ENCODE data around the gene ANTXR2. TPM values are rescaled to one million over a fixed set of nuclear protein-coding genes. Genes with fewer than 3 reads are reported as not detected.

The ANTXR2 gene
- total RNA-seq, 1 donor from 2014 or later: 46.9 TPM

DNA sequence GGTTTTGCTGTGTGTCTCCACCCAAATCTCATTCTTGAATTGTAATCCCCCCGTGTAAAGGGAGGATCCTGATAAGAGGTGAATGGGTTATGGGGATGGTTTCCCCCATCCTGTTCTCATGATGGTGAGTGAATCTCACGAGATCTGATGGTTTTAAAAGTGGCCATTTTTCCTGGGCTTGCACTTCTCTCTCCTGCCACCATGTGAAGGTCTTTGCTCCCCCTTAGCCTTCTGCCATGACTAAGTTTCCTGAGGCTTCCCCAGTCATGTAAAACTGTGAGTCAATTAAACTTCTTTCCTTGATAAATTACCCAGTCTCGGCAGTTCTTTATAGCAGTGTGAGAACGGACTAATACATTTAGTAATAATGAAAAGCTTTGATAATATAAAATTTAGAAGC, 46.9 kb downstream of the ANTXR2 start:
- H3K4me3 Mint-ChIP-seq (ENCODE audit: low read depth): no peak overlapping the region
- no peaks in the 10 kb centered on the region for H3K4me1 Mint-ChIP-seq (ENCODE audit: low read depth)
- H3K36me3 Mint-ChIP-seq (ENCODE audit: insufficient read depth): peaks cover 18% of the 10 kb centered on the region
- no peak for DNase-seq (ENCODE audit: low spot score, unreplicated experiment)
- H3K27me3 Mint-ChIP-seq: no peaks in the 10 kb centered on the region
- H3K27ac Mint-ChIP-seq: no peak overlapping the region
- TF ChIP-seq, protein P1, sequence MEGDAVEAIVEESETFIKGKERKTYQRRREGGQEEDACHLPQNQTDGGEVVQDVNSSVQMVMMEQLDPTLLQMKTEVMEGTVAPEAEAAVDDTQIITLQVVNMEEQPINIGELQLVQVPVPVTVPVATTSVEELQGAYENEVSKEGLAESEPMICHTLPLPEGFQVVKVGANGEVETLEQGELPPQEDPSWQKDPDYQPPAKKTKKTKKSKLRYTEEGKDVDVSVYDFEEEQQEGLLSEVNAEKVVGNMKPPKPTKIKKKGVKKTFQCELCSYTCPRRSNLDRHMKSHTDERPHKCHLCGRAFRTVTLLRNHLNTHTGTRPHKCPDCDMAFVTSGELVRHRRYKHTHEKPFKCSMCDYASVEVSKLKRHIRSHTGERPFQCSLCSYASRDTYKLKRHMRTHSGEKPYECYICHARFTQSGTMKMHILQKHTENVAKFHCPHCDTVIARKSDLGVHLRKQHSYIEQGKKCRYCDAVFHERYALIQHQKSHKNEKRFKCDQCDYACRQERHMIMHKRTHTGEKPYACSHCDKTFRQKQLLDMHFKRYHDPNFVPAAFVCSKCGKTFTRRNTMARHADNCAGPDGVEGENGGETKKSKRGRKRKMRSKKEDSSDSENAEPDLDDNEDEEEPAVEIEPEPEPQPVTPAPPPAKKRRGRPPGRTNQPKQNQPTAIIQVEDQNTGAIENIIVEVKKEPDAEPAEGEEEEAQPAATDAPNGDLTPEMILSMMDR (IDR thresholded peaks at IDR 0.05; ENCODE audit: unreplicated experiment): no peak
- H3K9me3 Mint-ChIP-seq (ENCODE audit: low read depth): no peaks in the 10 kb centered on the region

DNA sequence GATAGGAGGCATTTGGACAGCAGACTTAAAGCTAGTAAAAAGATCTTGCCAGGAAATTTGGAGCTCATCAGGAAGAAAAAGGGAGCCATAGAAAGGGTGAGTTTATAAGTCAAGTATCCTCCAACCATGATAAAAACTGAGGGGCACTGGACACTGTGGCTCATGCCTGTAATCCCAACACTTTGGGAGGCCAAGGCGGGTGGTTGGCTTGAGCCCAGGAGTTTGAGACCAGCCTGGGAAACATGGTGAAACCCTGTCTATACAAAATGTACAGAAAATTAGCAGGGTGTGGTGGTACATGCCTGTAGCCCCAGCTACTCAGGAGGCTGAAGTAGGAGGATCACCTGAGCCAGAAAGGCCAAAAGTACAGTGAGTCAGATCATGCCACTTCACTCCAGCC, 48.7 kb downstream of the ANTXR2 start:
- Mint-ChIP-seq H3K27ac (no peak overlapping the region), H3K27me3 (no peaks in the 10 kb centered on the region), H3K4me3 (ENCODE audit: low read depth) (no peak overlapping the region), H3K9me3 (ENCODE audit: low read depth) (no peaks in the 10 kb centered on the region), H3K36me3 (ENCODE audit: insufficient read depth) (peaks cover 16% of the 10 kb centered on the region), H3K4me1 (ENCODE audit: low read depth) (no peaks in the 10 kb centered on the region)
- TF ChIP-seq, protein P1 (IDR thresholded peaks at IDR 0.05; ENCODE audit: unreplicated experiment): no peak
- DNase-seq (ENCODE audit: low spot score, unreplicated experiment): no peak

DNA sequence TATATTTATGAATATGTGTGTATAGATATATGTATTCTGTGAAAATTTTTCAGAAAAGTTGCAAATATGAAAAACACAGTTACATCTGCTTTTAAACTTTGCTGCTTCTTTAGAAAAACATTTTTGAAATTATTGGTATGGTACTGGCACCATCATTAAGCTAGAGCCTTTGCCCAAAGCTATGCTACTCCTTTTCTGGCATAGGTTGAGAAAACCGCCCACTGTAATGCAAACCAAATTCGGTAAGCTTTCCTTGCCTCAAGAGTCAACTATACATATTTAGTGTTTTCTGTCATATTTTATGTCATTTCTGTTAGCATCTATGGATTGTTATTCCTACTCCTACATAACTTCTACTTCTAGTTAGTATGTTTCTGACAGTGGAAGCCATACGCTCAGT, 50.7 kb downstream of the ANTXR2 start:
- TF ChIP-seq, protein P1 (IDR thresholded peaks at IDR 0.05; ENCODE audit: unreplicated experiment): no peak
- Mint-ChIP-seq H3K4me1 (ENCODE audit: low read depth) (no peaks in the 10 kb centered on the region), H3K36me3 (ENCODE audit: insufficient read depth) (peaks cover 18% of the 10 kb centered on the region), H3K27ac (no peak overlapping the region), H3K4me3 (ENCODE audit: low read depth) (no peak overlapping the region), H3K27me3 (no peaks in the 10 kb centered on the region), H3K9me3 (ENCODE audit: low read depth) (no peaks in the 10 kb centered on the region)
- DNase-seq (ENCODE audit: low spot score, unreplicated experiment): no peak

DNA sequence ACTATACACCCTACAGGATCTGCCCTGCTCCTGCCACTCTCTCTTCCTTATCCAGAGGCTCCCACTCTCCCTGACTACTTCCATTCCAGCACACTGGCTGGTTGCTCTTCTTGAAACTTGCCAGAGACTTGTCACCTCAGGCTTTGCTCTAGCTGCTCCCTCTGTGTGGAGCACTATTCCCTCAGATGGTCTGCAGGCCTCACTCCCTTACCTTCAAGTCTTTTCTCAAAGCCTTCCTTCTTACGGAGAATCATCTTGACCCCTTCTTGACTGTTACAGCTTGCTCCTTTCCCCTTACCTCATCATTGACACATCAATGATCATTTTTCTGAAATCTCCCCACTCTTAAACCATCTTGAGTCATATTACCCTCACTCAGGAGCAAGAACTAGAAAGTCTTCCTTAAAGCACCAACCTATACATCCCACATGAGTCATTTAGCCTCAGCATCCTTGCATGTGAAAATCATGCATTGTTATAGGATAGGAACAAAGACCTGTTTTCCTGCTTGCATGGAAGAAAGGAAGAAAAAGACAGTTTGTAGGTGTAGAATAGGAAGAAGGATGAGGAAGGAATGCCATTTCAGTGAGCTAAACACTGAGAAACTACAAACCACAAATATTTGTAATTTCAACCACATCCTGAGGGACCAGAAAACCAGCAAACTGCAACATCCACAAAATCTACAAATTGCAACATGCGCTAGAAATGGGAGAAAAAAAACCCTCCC, 55.7 kb downstream of the ANTXR2 start:
- TF ChIP-seq, protein P1 (IDR thresholded peaks at IDR 0.05; ENCODE audit: unreplicated experiment): no peak
- H3K4me1 Mint-ChIP-seq (ENCODE audit: low read depth): no peaks in the 10 kb centered on the region
- DNase-seq (ENCODE audit: low spot score, unreplicated experiment): no peak
- H3K27ac Mint-ChIP-seq: no peak overlapping the region
- H3K9me3 Mint-ChIP-seq (ENCODE audit: low read depth): no peaks in the 10 kb centered on the region
- no peak overlapping the region for H3K4me3 Mint-ChIP-seq (ENCODE audit: low read depth)
- no peaks in the 10 kb centered on the region for H3K27me3 Mint-ChIP-seq
- H3K36me3 Mint-ChIP-seq (ENCODE audit: insufficient read depth): peaks cover 11% of the 10 kb centered on the region

DNA sequence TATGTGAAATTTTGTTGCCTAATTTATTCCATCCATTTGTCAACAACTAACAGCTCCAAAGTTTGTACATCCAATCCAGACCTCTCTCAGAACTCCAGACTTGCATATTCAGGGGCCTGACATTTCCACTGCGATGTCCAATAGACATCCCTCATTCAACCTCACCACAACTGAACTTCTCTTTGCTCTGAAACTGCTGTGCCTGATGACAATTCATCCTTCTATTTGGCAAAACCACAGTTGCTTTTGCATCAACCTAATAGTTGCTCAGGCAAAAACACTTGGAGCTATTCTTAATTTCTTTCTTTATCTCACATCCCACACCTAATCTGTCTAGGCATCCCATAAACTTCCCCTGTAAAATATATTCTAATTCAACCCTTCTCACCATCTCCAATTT, 56.5 kb downstream of the ANTXR2 start:
- no peak for DNase-seq (ENCODE audit: low spot score, unreplicated experiment)
- no peaks in the 10 kb centered on the region for H3K4me1 Mint-ChIP-seq (ENCODE audit: low read depth)
- H3K4me3 Mint-ChIP-seq (ENCODE audit: low read depth): no peak overlapping the region
- TF ChIP-seq, protein P1 (IDR thresholded peaks at IDR 0.05; ENCODE audit: unreplicated experiment): no peak
- H3K9me3 Mint-ChIP-seq (ENCODE audit: low read depth): no peaks in the 10 kb centered on the region
- H3K27me3 Mint-ChIP-seq: no peaks in the 10 kb centered on the region
- no peak overlapping the region for H3K27ac Mint-ChIP-seq
- H3K36me3 Mint-ChIP-seq (ENCODE audit: insufficient read depth): peaks cover 7% of the 10 kb centered on the region

Measured in progenitor cell of endocrine pancreas (in vitro differentiated cells).